ENCODE results near the gene LRGUK.

DNA sequence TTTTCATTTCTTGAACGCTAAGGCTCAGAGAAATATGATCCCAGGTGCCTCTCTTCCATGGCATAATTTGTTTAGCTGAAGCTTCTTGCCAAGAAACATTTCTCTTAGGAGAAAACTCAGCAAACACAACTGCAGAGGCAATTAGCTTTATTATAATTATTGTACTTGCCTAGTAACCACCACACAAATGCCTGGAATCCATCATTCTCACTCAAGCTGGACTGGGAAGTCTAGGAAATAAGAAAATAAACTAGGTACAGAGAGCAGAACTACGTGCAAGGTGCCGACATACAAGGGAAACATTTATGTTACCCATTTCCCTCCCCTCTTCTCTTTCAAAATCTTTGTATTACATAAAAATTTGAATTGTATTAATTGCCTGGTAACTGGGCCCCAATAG is 174.5 kb downstream of the LRGUK start:
- TF ChIP-seq EZH2 (IDR thresholded peaks at IDR 0.05; ENCODE audit: low read length, unreplicated experiment) (no peak), CTCF (conservative IDR thresholded peaks at IDR 0.05; ENCODE audit: low read depth, low read length) (no peak)
